Erythroblast (primary cell): ENCODE data around the gene CYS1.

ENCODE experiments used
- GATA1 ChIP-seq: IDR thresholded peaks from 2 replicates; pipeline ENCODE4 v1.6.1; 2011; ENCODE audit warnings: low read depth, mild to moderate bottlenecking, control low read depth, low read length, moderate library complexity
- POLR2A ChIP-seq: IDR thresholded peaks from 2 replicates; pipeline ENCODE4 v1.6.1; 2011; ENCODE audit warnings: mild to moderate bottlenecking, low read length

DNA sequence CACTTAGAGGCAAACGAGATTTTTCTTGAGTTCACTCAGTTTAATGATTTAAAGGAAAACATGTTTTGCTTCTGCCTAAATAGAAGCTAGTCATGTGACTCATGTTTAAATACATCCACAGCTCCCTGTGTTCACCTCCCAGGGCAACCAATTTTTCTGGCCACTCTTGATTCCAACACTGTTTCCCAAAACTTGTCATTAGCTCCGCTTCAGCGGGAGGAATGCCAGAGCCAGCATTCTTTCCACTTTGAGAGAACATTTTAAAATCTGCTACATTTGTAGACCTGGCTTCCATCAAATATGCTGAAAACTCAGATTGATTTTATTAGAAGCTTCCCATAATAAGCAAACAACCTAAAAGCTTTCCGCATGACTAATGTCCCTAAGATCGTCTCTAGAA is 2.8 kb upstream of the CYS1 start:
- TF ChIP-seq POLR2A = no peak
- TF ChIP-seq GATA1 = no peak
